ENCODE data around the gene MRPL55. TPM values are rescaled to one million over a fixed set of nuclear protein-coding genes. Genes with fewer than 3 reads are reported as not detected.

MRPL55 gene
- polyA plus RNA-seq, 1 experiment: 80.8 TPM

DNA sequence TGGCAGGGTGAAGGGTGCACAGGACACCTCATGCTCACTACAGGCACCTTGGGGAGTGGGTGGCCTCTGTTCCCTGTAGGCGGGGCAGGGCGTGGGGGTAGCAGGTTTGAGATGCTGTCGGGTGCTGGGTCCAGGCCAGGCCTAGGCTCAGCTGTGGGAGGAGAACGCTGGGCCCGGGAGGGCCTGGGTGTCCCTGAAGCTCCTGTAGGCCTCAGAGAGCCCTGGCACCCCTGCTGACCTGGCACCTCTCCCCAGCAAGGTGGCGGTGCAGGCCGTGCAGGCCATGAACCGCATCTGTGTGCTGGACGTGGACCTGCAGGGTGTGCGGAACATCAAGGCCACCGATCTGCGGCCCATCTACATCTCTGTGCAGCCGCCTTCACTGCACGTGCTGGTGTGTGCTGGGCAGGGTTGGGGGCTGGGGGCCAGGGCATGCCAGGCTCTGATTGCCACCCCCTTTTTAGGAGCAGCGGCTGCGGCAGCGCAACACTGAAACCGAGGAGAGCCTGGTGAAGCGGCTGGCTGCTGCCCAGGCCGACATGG is 38.1 kb upstream of the MRPL55 start:
- Histone ChIP-seq H3K36me3 (ENCODE audit: control insufficient read depth, insufficient read depth, low read length) (peaks cover 23% of the 10 kb centered on the region), H3K27me3 (ENCODE audit: control insufficient read depth, insufficient read depth, low read length) (no peaks in the 10 kb centered on the region), H3K4me3 (ENCODE audit: low read depth, low read length) (no peak overlapping the region)
- POLR2A ChIA-PET: no interaction called here
- CTCF ChIA-PET: interaction anchor here (2.2 kb wide), 1 partner anchor 18 kb away, joined by 7 read pairs; the partner anchor contains the start of gene IBA57
- TF ChIP-seq, protein P1, sequence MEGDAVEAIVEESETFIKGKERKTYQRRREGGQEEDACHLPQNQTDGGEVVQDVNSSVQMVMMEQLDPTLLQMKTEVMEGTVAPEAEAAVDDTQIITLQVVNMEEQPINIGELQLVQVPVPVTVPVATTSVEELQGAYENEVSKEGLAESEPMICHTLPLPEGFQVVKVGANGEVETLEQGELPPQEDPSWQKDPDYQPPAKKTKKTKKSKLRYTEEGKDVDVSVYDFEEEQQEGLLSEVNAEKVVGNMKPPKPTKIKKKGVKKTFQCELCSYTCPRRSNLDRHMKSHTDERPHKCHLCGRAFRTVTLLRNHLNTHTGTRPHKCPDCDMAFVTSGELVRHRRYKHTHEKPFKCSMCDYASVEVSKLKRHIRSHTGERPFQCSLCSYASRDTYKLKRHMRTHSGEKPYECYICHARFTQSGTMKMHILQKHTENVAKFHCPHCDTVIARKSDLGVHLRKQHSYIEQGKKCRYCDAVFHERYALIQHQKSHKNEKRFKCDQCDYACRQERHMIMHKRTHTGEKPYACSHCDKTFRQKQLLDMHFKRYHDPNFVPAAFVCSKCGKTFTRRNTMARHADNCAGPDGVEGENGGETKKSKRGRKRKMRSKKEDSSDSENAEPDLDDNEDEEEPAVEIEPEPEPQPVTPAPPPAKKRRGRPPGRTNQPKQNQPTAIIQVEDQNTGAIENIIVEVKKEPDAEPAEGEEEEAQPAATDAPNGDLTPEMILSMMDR (IDR thresholded peaks at IDR 0.05; ENCODE audit: insufficient read depth, low read depth, low read length): no peak
- DNase-seq (ENCODE audit: low read depth): no peak

DNA sequence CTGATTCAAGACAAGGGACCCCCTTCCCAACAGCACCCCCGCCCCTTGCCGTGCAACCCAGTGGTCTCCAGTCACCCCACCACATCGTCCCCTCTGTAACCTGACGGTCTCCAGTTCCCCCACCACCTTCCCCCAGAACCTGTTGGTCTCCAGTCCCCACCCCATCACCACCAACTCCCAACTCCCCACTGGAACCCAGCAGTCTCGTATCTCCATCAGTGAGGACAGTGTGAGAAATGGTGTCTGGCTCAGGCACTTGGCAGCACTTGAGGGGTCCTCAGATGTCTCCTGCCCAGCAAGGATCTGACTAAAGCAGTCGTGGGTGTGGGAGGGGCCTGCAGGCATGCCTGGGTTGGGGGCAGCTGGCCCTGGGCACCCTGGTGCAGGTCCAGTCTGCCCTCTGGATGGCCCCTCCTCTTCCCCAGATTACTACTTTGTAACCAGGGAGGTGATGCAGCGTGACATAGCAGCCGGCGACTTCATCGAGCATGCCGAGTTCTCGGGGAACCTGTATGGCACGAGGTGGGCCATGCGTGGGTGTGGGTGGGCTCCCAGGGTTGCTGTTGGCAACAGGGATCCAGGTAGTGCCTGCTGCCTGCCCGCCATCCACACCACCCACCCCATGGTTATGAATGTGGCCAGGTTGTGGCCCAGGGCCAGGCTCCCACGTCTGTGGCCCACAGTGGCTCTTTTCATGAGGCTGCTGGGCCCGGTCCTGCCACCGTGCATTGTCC is 37.5 kb upstream of the MRPL55 start:
- Histone ChIP-seq H3K36me3 (ENCODE audit: control insufficient read depth, insufficient read depth, low read length) (peaks cover 27% of the 10 kb centered on the region), H3K27me3 (ENCODE audit: control insufficient read depth, insufficient read depth, low read length) (no peaks in the 10 kb centered on the region), H3K4me3 (ENCODE audit: low read depth, low read length) (no peak overlapping the region)
- ChIA-PET CTCF (no interaction called here), POLR2A (no interaction called here)
- TF ChIP-seq, protein P1 (IDR thresholded peaks at IDR 0.05; ENCODE audit: insufficient read depth, low read depth, low read length): no peak
- DNase-seq (ENCODE audit: low read depth): no peak

DNA sequence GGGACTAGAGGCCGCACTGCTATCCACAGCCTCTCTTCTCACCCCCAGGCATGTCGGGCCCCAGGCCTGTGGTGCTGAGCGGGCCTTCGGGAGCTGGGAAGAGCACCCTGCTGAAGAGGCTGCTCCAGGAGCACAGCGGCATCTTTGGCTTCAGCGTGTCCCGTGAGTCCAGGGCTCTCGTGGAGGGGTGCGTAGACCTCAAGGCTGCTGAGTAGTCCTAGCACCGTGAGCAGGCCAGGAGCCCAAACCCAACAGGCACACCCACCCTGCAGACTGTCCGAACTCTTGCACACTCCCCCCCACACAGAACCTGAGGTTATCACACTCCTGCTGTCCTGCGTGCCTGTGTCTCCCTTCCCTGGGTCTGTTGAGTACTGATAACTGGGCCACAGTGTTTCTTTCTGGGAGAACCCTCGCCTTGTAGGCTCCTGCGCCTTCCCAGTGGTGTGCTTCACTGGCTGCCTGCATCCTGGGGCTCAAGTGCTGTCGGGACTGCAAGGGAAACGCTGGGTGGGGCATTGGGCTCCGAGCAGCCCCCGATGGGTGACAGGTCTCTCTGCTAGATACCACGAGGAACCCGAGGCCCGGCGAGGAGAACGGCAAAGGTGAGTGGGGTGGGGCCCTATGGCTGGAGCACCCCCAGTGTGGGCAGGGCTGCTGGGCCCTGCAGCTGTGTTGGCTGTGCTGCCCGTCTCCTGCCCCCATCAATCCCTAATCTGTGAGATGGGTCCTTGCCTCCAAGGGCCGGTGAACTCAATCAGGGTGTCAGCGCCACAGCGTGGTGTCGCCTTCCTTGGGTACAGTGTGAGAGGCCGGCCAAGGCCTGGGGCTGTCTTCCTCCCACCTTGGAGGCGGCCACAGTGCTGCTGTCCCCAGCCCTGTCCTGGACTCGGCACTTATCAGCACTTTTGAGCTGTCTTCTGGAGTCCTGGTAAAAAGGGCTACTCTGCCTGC is 36.6 kb upstream of the MRPL55 start:
- Histone ChIP-seq H3K36me3 (ENCODE audit: control insufficient read depth, insufficient read depth, low read length) (peaks cover 27% of the 10 kb centered on the region), H3K27me3 (ENCODE audit: control insufficient read depth, insufficient read depth, low read length) (no peaks in the 10 kb centered on the region), H3K4me3 (ENCODE audit: low read depth, low read length) (no peak overlapping the region)
- no peak for DNase-seq (ENCODE audit: low read depth)
- TF ChIP-seq, protein P1 (IDR thresholded peaks at IDR 0.05; ENCODE audit: insufficient read depth, low read depth, low read length): no peak
- ChIA-PET POLR2A (no interaction called here), CTCF (no interaction called here)

DNA sequence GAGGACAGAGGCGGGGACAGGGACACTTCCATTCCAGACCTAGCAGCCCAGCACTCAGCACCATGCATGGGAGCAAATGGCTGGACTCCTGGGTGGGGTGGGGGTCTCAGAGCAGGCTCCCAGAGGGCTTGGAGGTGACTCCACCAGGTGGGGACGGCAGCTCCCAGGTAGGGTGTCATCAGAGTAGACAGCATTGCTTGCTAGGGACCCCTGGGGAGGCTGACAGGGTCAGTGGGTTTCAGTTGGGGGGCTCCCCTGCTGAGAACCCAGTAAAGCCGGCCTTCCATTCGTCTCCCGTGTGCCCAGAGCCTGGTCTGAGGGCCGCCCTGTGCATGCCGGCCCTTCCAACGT is 35.9 kb upstream of the MRPL55 start:
- POLR2A ChIA-PET: no interaction called here
- Histone ChIP-seq H3K27me3 (ENCODE audit: control insufficient read depth, insufficient read depth, low read length) (no peaks in the 10 kb centered on the region), H3K36me3 (ENCODE audit: control insufficient read depth, insufficient read depth, low read length) (peaks cover 27% of the 10 kb centered on the region), H3K4me3 (ENCODE audit: low read depth, low read length) (no peak overlapping the region)
- TF ChIP-seq, protein P1 (IDR thresholded peaks at IDR 0.05; ENCODE audit: insufficient read depth, low read depth, low read length): no peak
- DNase-seq (ENCODE audit: low read depth): no peak
- CTCF ChIA-PET: no interaction called here
